Fibroblast of mammary gland (primary cell): ENCODE measurements around the gene MSX2.

Source experiments
- DNase-seq: peaks from one replicate; pipeline ENCODE4 v3.0.0-alpha.2; 2010; ENCODE audit warnings: low read depth
- H3K4me3 ChIP-seq: 2 replicates; pipeline ENCODE4 v1.5.1; 2011; ENCODE audit warnings: low read depth, mild to moderate bottlenecking, low read length, moderate library complexity; ENCODE audit not compliant: control insufficient read depth
- CTCF ChIP-seq: conservative IDR thresholded peaks from 2 replicates; pipeline ENCODE4 v1.5.1; 2011; ENCODE audit warnings: low read depth, low read length, inconsistent platforms; ENCODE audit not compliant: control insufficient read depth, insufficient read depth

Gene MSX2

GRCh38 chr5:174726916-174727793 lies 2.8 kb downstream of the MSX2 start:
- no peak for DNase-seq
- TF ChIP-seq CTCF: no peak
- no peak overlapping the region for H3K4me3 ChIP-seq

- DNase-seq: no peak
- no peak overlapping the region for H3K4me3 ChIP-seq
- no peak for TF ChIP-seq CTCF
Measured at GRCh38 chr5:174727794-174728680, 3.7 kb downstream of the MSX2 start.

- no peak for TF ChIP-seq CTCF
- H3K4me3 ChIP-seq: no peak overlapping the region
- DNase-seq: no peak
Measured at GRCh38 chr5:174729075-174729680, 4.8 kb downstream of the MSX2 start.

- DNase-seq: no peak
- no peak for TF ChIP-seq CTCF
- H3K4me3 ChIP-seq: no peak overlapping the region
Measured at GRCh38 chr5:174731214-174732035, 7.0 kb downstream of the MSX2 start.

GRCh38 chr5:174732036-174733020 lies 7.9 kb downstream of the MSX2 start:
- no peak for DNase-seq
- TF ChIP-seq CTCF: no peak
- no peak overlapping the region for H3K4me3 ChIP-seq
